ENCODE data around the gene ANO3. TPM values are rescaled to one million over a fixed set of nuclear protein-coding genes. Genes with fewer than 3 reads are reported as not detected.

ANO3 gene
- total RNA-seq, 2 experiments from 2014 or later: not detected

DNA sequence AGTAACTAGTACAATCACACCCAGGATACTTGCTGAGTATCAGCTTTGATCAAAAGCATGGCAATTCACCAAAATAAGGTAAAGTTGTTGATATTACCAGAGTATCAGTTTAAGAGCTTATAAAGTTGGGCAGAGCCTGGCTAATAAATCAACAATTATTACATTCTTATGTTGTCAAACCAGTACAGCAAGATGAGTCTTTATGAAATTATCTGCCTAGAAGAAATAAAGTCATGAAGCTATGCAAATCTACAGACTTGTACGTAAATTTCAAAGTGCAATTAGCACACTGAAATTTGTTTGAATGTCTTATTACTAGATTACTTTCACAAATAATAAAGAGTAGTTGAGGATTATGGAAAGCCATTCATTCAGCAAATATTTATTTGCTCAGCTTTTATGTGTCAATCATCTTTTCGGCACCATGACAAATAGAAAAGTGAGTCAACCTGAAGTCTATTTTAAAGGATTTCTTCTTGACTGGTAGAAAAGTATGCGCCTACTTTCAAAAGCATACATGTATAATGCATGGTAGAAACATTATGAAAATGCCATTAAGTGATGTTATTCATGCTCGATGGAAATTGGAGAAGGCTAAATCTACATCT lies 5.0 kb upstream of the ANO3 start:
- no peaks in the 10 kb centered on the region for H3K36me3 Mint-ChIP-seq
- intact Hi-C loops (cut with micrococcal nuclease): no loop called here
- H3K27ac Mint-ChIP-seq: no peak overlapping the region
- H3K9me3 Mint-ChIP-seq: no peaks in the 10 kb centered on the region
- no peaks in the 10 kb centered on the region for H3K4me1 Mint-ChIP-seq (ENCODE audit: low read depth)
- no peak for DNase-seq
- no peak overlapping the region for H3K4me3 Mint-ChIP-seq
- CTCF ChIA-PET: no interaction called here
- POLR2A ChIA-PET: no interaction called here
- H3K27me3 Mint-ChIP-seq: peaks cover under 1% of the 10 kb centered on the region

DNA sequence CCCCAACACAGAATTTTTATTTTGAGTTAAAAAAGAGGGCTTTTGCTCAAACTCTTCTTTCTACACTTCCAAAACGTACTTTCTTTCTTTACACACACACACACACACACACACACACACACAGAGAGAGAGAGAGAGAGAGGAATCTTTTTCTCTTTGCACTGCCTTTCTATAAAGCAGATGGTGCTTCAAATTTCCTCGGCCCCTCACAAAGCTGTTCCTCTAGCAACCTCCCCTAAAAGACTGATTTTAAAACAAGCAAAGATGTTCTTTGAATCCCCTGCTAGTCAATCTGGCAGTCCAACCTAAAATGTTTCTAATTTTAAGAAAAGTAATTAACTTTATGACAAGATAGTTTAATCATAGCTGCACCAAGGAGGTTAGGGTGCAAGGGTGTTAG lies 2.7 kb upstream of the ANO3 start:
- Mint-ChIP-seq H3K27ac (no peak overlapping the region), H3K27me3 (peaks cover 9% of the 10 kb centered on the region), H3K4me3 (no peak overlapping the region), H3K4me1 (ENCODE audit: low read depth) (no peaks in the 10 kb centered on the region), H3K36me3 (no peaks in the 10 kb centered on the region), H3K9me3 (no peaks in the 10 kb centered on the region)
- CTCF ChIA-PET: no interaction called here
- intact Hi-C loops (cut with micrococcal nuclease): no loop called here
- no peak for DNase-seq
- POLR2A ChIA-PET: no interaction called here

- Mint-ChIP-seq H3K27ac (no peak overlapping the region), H3K9me3 (peaks cover 2% of the 10 kb centered on the region), H3K4me3 (no peak overlapping the region), H3K4me1 (ENCODE audit: low read depth) (no peaks in the 10 kb centered on the region), H3K27me3 (peaks cover 9% of the 10 kb centered on the region), H3K36me3 (no peaks in the 10 kb centered on the region)
- no peak for DNase-seq
- ChIA-PET POLR2A (no interaction called here), CTCF (no interaction called here)
- intact Hi-C loops (cut with micrococcal nuclease): no loop called here
Measured at GRCh38 chr11:26330262-26330661, 1.7 kb upstream of the ANO3 start.

- no peak overlapping the region for H3K4me3 Mint-ChIP-seq
- H3K36me3 Mint-ChIP-seq: no peaks in the 10 kb centered on the region
- peaks cover 9% of the 10 kb centered on the region for H3K27me3 Mint-ChIP-seq
- H3K9me3 Mint-ChIP-seq: peaks cover 2% of the 10 kb centered on the region
- intact Hi-C loops (cut with micrococcal nuclease): no loop called here
- H3K4me1 Mint-ChIP-seq (ENCODE audit: low read depth): no peaks in the 10 kb centered on the region
- DNase-seq: no peak
- POLR2A ChIA-PET: no interaction called here
- no peak overlapping the region for H3K27ac Mint-ChIP-seq
- CTCF ChIA-PET: no interaction called here
Measured at GRCh38 chr11:26332572-26332915, 614 bp downstream of the ANO3 start.

- Mint-ChIP-seq H3K27me3 (peaks cover 9% of the 10 kb centered on the region), H3K27ac (no peak overlapping the region), H3K36me3 (no peaks in the 10 kb centered on the region), H3K4me3 (no peak overlapping the region), H3K9me3 (peaks cover 2% of the 10 kb centered on the region), H3K4me1 (ENCODE audit: low read depth) (no peaks in the 10 kb centered on the region)
- intact Hi-C loops (cut with micrococcal nuclease): no loop called here
- CTCF ChIA-PET: no interaction called here
- no peak for DNase-seq
- POLR2A ChIA-PET: no interaction called here
Measured at GRCh38 chr11:26333906-26334305, 2.0 kb downstream of the ANO3 start.

DNA sequence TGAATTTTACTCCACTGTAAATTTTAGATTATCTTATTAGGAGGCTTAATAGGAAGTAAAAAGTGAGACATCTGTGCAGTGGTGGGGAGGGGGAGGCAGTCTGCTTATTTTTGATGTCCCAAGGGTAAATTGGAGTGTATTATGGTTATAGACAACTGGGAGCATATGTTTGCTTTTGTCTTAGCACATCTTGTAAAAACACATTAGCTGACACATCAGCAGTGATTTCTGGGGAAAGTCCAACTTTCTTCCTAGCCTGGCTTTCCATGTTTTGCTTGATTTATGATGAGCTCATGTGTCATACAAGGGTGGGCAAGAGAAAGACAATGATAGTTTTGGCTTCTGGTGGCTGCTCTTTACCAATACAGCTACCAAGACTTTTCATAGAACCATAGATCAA lies 4.0 kb downstream of the ANO3 start:
- no peak overlapping the region for H3K4me3 Mint-ChIP-seq
- peaks cover 9% of the 10 kb centered on the region for H3K27me3 Mint-ChIP-seq
- H3K4me1 Mint-ChIP-seq (ENCODE audit: low read depth): no peaks in the 10 kb centered on the region
- H3K36me3 Mint-ChIP-seq: no peaks in the 10 kb centered on the region
- H3K9me3 Mint-ChIP-seq: peaks cover 2% of the 10 kb centered on the region
- no peak for DNase-seq
- ChIA-PET CTCF (no interaction called here), POLR2A (no interaction called here)
- intact Hi-C loops (cut with micrococcal nuclease): no loop called here
- H3K27ac Mint-ChIP-seq: no peak overlapping the region

- H3K4me1 Mint-ChIP-seq (ENCODE audit: low read depth): no peaks in the 10 kb centered on the region
- no peaks in the 10 kb centered on the region for H3K36me3 Mint-ChIP-seq
- POLR2A ChIA-PET: no interaction called here
- intact Hi-C loops (cut with micrococcal nuclease): no loop called here
- H3K4me3 Mint-ChIP-seq: no peak overlapping the region
- no peak for DNase-seq
- no peaks in the 10 kb centered on the region for H3K9me3 Mint-ChIP-seq
- CTCF ChIA-PET: no interaction called here
- H3K27ac Mint-ChIP-seq: no peak overlapping the region
- no peaks in the 10 kb centered on the region for H3K27me3 Mint-ChIP-seq
Measured at GRCh38 chr11:26344647-26345046, 12.7 kb downstream of the ANO3 start.

- H3K4me3 Mint-ChIP-seq: no peak overlapping the region
- DNase-seq: no peak
- no peaks in the 10 kb centered on the region for H3K27me3 Mint-ChIP-seq
- H3K4me1 Mint-ChIP-seq (ENCODE audit: low read depth): no peaks in the 10 kb centered on the region
- no peak overlapping the region for H3K27ac Mint-ChIP-seq
- H3K36me3 Mint-ChIP-seq: no peaks in the 10 kb centered on the region
- POLR2A ChIA-PET: no interaction called here
- no peaks in the 10 kb centered on the region for H3K9me3 Mint-ChIP-seq
- CTCF ChIA-PET: no interaction called here
- intact Hi-C loops (cut with micrococcal nuclease): no loop called here
Measured at GRCh38 chr11:26348776-26349175, 16.8 kb downstream of the ANO3 start.

DNA sequence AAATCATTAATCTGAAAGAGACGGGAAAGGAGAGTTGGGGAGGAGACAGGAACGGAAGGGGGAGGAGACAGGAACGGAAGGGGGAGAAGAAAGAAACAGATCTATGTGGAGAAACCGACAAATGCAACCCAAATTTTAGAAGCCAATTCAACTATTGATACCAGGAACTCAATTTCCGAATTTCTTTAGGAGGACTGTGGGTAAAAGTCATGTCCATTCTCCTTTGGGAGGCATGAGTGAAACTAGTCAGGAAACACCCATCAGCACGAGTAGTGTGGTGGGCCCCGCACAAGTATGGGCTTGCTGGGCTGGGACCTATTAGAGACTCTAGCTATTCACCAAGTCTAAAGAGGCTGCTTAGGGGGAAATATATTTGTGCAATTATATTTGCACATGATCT lies 18.1 kb downstream of the ANO3 start:
- CTCF ChIA-PET: no interaction called here
- H3K27ac Mint-ChIP-seq: no peak overlapping the region
- H3K4me1 Mint-ChIP-seq (ENCODE audit: low read depth): no peaks in the 10 kb centered on the region
- no peaks in the 10 kb centered on the region for H3K9me3 Mint-ChIP-seq
- no peaks in the 10 kb centered on the region for H3K27me3 Mint-ChIP-seq
- intact Hi-C loops (cut with micrococcal nuclease): no loop called here
- POLR2A ChIA-PET: no interaction called here
- H3K4me3 Mint-ChIP-seq: no peak overlapping the region
- DNase-seq: no peak
- H3K36me3 Mint-ChIP-seq: no peaks in the 10 kb centered on the region

DNA sequence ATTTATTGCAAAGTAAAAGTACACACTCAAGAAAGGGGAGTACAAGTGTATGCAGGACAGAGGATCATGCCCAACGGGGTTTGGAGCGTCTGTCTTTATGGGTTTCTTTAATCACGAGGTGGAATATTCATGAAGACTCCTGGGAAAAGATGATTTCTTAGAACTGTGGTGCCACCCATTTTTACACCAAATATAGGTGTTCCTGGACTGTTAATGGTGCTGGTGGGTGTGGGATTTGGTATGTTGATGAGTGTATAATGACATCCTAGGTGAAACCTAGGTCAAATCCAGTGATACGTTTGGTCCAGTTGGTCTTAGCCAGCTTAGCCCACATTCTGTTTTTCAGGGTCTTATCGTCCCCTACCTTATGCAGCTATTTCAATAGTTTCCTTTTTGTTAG lies 21.1 kb downstream of the ANO3 start:
- no peak overlapping the region for H3K27ac Mint-ChIP-seq
- H3K4me3 Mint-ChIP-seq: no peak overlapping the region
- no peak for DNase-seq
- no peaks in the 10 kb centered on the region for H3K4me1 Mint-ChIP-seq (ENCODE audit: low read depth)
- no peaks in the 10 kb centered on the region for H3K27me3 Mint-ChIP-seq
- H3K9me3 Mint-ChIP-seq: no peaks in the 10 kb centered on the region
- CTCF ChIA-PET: no interaction called here
- POLR2A ChIA-PET: no interaction called here
- no peaks in the 10 kb centered on the region for H3K36me3 Mint-ChIP-seq
- intact Hi-C loops (cut with micrococcal nuclease): no loop called here

GRCh38 chr11:26359055-26359454 lies 27.1 kb downstream of the ANO3 start:
- Mint-ChIP-seq H3K4me3 (no peak overlapping the region), H3K9me3 (peaks cover 8% of the 10 kb centered on the region), H3K36me3 (no peaks in the 10 kb centered on the region), H3K27ac (no peak overlapping the region), H3K27me3 (no peaks in the 10 kb centered on the region), H3K4me1 (ENCODE audit: low read depth) (no peaks in the 10 kb centered on the region)
- no peak for DNase-seq
- POLR2A ChIA-PET: no interaction called here
- intact Hi-C loops (cut with micrococcal nuclease): no loop called here
- CTCF ChIA-PET: no interaction called here

- CTCF ChIA-PET: no interaction called here
- Mint-ChIP-seq H3K27me3 (no peaks in the 10 kb centered on the region), H3K27ac (no peak overlapping the region), H3K36me3 (no peaks in the 10 kb centered on the region), H3K9me3 (peaks cover 38% of the 10 kb centered on the region), H3K4me3 (no peak overlapping the region), H3K4me1 (ENCODE audit: low read depth) (no peaks in the 10 kb centered on the region)
- POLR2A ChIA-PET: no interaction called here
- intact Hi-C loops (cut with micrococcal nuclease): no loop called here
- no peak for DNase-seq
Measured at GRCh38 chr11:26365284-26365683, 33.4 kb downstream of the ANO3 start.

DNA sequence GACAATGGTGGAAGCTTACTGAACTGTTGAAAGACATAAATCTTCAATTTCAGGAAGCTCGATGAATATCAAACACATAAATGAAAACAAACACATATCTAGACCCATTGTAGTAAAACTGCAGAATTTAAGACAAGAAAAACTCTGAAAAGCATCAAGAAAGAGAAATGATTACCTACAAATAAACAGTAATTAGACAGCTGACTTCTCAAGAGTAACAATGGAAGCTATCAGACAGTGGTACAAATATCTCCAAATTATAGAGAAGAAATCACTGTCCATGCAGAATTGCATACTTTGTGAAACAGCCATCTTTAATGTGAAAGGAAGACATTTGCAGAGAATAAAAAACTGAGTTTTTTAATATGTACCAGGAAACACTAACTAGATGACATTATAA lies 45.7 kb downstream of the ANO3 start:
- H3K4me3 Mint-ChIP-seq: no peak overlapping the region
- DNase-seq: no peak
- H3K36me3 Mint-ChIP-seq: no peaks in the 10 kb centered on the region
- ChIA-PET POLR2A (no interaction called here), CTCF (no interaction called here)
- H3K27me3 Mint-ChIP-seq: no peaks in the 10 kb centered on the region
- H3K9me3 Mint-ChIP-seq: peaks cover 22% of the 10 kb centered on the region
- no peaks in the 10 kb centered on the region for H3K4me1 Mint-ChIP-seq (ENCODE audit: low read depth)
- intact Hi-C loops (cut with micrococcal nuclease): no loop called here
- H3K27ac Mint-ChIP-seq: no peak overlapping the region

GRCh38 chr11:26399336-26399735 lies 67.4 kb downstream of the ANO3 start:
- Mint-ChIP-seq H3K36me3 (no peaks in the 10 kb centered on the region), H3K27ac (no peak overlapping the region), H3K9me3 (peaks cover 15% of the 10 kb centered on the region), H3K27me3 (no peaks in the 10 kb centered on the region), H3K4me1 (ENCODE audit: low read depth) (no peaks in the 10 kb centered on the region), H3K4me3 (no peak overlapping the region)
- intact Hi-C loops (cut with micrococcal nuclease): no loop called here
- DNase-seq: no peak
- POLR2A ChIA-PET: no interaction called here
- CTCF ChIA-PET: no interaction called here

All from activated CD4-positive, alpha-beta memory T cell treated with anti-CD3 and anti-CD28 coated beads for 36 hours (primary cell).